ENCODE measurements around the gene KMT5B. TPM values are rescaled to one million over a fixed set of nuclear protein-coding genes. Genes with fewer than 3 reads are reported as not detected.
A peak's percentile ranks its signal among the peaks of the same experiment; 100 is the strongest.

The KMT5B gene
- total RNA-seq, 1 donor from 2014 or later, result 25.0 TPM

DNA sequence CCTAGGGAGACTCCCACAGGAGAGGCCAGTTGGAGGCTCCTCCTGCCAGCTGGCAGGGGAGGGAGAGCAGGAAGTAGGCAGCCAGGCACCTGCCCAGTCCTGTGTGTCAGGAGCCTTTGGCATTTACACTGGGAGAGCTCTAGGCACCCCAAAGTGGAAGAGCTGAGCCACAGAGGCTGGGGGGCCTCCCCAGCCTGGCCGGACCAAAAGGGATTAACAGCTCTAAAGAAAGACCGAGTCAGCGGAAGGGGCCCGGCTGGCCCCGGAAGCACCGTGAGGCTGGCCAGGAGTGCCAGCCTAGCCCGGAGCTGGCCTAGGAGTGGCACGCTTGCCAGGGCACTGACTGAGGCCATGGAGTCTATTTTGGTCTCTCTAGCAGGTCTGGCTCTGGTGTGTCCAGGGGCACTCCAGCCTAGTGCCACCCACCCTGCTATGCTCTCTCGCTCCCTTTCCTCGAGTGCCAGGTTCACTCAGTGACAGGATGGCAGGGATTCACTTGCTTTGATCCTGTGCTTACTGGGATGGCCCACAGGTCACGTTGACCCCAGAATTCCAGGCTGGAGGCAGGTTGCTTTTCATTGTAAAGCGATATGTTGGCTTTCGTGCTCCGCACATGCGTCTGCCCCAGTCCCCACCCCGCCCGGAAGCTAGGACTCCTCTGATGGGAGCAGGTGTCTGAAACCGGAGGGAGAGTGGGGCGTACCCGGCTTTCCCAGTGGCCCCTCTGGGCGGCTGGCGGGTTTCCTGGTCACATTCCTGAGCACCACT is 3.3 kb upstream of the KMT5B start:
- no peak for DNase-seq (ENCODE audit: low read depth in 2 of 2)

DNA sequence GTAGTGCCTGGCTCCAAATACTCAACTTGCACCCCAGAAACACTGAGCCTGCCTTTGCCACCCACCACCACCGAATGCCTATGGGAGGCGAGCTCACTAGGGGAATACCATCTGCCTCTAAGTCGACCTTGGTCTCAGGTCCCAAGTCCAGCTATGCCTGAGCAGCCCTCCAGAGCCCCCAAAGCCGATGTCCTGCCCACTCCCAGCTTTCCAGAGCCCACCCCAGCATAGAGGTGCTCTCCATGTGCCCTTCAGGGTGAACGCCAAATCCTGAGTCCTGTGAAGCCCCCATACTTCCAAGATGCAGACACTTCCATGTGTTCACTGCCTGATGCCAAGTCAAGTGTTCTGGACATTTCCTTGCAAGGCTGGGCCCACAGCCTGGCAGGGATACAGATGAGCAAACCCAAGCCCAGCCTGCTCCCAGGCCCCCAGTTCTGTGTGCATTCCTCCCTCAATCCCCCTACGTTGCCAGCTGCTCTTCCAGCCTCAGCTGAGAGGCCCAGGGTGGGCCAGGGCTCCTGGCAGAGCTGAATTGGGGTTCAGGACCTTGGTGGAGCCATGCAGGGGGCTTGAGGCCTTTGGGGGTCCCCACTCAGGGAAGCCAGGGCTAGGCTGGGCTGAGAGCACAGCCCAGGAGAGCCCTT is 2.6 kb upstream of the KMT5B start:
- no peak for DNase-seq (ENCODE audit: low read depth in 2 of 2)

DNA sequence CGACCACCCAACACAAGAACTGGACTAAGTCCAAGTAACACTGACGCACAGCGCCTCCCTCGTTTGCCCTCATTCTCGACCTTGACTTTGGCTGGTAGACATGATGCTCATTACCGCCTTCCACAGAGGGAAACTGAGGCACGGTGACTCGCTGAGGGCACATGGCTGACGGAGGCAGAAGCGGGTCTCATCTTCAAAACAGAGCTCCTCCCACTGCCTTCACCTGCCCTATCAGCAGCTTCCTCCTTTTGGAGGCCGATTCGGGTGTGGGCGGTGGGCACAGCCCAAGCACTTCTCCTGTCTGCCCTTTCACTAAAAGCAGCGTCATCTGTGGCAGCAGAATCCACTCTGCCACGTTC is 2.0 kb upstream of the KMT5B start:
- DNase-seq (ENCODE audit: low read depth in 2 of 2), result no peak

DNA sequence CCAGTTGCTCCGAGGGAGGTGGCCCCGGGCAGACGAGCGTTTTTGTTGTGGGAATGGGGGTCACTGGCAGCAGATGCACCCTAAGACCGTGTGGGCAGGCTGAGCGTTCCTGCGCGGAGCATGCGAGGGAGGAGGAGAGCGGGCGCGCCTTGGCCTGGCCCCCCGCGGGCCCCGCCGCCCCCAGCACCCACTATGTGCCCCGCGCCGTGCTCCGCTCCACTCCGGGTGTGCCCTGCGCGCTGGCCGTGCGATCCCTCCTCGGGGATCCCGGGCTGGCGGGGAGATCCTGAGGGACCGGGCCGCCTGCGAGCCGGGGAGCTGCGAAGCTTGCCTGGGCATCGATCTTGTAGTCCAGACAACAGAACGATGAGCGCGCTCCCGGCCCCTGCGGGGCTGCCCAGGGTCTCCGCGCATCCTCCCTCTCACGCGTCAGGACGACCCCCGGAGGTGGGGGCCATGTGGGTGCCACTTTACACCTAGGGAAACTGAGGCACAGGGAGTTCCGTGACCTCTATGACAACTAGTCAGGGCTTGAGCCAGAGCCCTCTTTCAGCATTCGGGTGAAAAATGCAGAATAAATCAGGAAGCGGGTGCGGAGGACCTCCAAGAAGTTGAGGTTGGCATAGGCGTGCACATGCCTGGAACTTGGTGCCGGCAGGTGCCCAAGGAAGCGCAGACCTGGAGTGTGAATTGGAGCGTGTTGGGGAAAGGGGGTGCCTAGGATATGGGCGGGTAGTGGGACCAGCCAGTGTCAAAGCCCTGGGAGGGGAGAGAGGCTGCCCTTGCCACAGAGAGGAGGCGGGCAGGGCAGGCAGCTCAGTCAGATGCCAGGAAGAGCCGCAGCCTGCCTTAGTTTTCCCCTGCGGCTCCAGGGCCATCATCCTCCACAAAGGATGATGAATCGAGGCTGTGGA is 1.3 kb upstream of the KMT5B start:
- DNase-seq (ENCODE audit: low read depth in 2 of 2), result no peak

DNA sequence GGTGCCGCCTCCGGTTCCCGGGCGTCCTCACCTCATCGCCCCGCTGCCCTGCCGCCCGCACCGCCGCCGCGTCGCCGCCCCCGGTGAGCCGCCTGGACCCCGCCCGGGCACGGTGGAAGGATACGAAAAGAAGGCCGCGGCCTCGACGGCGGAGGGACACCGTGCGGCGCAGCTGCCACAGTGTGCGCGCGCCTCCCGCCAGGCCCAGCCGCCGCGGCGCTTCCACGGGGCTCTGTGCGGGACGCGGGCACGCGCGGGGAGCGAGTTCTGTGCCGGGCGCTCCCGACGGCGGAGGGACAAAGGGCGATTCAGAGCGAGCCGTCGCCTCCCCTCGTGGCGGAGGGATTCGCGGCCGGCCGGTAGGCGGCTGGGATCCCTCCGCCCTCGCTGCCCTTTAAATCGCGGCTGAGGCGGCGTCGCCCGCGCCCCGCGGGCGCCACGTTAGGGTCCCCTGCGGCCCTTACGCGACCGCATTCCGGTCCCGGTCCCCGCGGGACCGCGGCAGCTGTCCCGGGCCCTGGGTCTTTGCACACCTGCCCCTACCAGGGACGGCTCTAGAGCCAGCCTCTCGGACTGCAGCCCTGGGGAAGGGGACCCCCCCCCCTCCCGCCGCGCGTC is 568 bp upstream of the KMT5B start:
- peak; percentile 98 to 99 for DNase-seq (ENCODE audit: low read depth in 2 of 2)

DNA sequence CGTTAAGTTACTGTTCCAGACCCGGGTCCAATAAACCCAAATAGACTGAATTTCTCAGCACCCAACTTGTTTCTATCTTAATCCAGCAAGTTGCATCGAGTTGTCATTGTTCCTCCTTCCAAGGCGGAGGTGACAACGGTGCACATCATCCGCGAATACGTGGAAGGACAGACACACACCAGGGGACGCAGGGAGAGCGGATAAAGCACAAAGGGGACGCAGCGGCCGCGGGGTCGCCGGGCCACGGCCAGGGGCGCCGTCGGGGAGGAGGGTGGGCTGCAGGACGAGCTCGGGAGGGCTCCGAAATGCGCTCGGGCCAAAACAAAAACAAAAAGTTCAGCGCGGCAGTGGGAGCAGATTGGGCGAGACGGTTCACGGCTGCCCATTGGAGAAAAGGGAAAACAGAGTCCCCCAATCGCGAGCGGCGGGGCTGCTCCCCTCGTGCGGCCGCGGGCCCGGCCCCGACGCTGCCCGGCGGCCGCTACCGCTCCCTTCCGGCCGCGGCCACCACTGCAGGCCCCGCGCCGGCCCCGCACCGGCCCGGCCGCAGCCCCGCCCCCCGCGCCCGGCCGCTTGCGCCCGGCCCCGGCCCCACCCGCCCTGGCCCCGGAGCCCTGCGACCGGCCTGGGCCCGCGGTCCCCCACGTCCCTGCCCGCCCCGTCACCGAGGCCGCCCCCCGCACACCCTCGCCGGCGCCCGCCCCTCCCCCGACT is 518 bp downstream of the KMT5B start:
- DNase-seq (ENCODE audit: low read depth in 2 of 2), result peak; percentile 82 to 85

DNA sequence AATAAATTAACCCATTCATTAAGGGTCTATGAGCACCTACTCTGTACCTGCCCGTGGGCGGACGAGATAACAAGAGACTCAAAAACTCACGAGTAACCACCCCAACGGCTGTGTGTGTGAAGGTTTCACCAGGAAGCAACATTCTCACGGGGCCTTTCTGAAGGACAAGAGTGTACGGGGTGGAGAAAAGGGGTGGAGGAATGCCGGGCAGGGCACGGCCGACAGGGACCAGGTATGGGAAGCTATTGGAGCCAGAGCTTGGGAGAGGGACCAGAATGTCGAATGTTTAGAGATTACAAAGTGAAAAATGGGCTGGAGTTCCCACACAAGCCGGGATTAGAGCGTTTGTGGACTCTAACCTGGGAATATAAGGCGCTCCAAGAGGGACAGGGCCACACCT is 1.6 kb downstream of the KMT5B start:
- DNase-seq (ENCODE audit: low read depth in 2 of 2), result no peak

DNA sequence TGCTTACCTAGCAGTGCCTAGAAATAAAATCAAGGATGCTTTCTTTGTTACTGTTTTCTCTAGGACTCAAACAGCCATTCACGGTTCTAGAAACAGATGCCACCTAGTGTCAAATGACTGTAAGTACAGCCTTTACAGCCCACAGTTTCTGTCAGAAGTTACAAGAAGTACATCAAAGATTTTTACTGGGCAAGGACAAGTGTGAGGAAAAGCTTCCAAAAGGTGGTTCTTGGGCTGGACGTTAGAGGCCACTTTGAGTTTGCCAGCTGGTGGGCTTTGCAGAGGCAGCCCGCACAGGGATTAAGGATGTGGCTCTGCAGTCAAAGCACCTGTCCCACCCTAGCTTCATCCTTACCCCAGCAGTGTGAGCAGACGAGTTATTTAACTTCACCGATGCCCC is 6.9 kb downstream of the KMT5B start:
- DNase-seq (ENCODE audit: low read depth in 2 of 2), result peak; percentile 71 to 72

DNA sequence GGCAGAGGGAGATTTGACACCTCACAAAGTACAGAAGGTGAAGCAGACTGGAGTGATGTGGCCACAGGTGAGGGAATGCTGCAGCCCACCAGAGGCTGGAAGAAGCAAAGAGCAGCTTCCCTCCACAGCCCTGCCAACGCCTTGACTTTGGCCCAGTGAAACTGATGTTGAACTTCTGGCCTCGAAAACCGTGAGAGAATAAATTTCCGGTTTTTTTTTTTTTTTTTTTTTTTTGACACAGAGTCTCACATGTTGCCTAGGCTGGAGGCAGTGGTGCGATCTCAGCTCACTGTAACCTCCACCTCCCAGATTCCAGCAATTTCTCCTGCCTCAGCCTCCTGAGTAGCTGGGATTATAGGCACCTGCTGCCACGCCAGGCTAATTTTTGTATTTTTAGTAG is 8.7 kb downstream of the KMT5B start:
- no peak for DNase-seq (ENCODE audit: low read depth in 2 of 2)

DNA sequence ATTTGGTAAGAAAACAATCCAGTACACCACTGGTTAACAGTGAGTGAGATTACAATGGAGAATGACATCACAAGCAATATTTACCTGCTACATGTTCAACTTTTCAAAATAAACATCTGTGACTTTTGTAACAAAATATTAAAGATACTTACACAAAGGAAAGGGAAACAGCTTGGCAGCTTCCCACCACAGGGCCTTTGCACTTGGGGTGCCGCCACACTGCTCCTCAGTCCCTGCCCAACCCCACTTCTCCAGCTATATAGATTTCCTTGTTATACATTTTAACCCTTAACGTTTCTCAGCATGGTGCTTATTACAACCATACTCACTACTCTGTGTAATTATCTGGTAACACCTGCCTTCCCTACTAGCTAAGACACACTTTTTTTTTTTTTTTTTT is 10.9 kb downstream of the KMT5B start:
- no peak for DNase-seq (ENCODE audit: low read depth in 2 of 2)

DNA sequence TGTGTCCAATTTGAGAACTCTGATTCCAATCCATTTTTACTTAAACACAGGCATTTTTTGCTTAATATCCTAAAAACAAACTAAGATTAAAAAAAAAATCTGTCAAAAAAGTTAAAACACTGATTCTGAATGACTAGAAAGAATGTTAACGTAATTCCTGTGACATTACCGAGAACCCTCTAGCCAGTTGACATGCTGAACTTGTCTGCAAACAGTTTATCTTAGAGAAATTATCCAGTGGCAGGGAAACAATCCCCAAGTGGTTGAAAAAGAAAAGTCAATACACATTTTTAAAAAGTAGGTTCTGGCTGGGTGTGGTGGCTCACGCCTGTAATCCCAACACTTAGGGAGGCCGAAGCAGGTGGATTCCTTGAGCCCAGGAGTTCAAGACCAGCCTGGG is 11.6 kb downstream of the KMT5B start:
- no peak for DNase-seq (ENCODE audit: low read depth in 2 of 2)

DNA sequence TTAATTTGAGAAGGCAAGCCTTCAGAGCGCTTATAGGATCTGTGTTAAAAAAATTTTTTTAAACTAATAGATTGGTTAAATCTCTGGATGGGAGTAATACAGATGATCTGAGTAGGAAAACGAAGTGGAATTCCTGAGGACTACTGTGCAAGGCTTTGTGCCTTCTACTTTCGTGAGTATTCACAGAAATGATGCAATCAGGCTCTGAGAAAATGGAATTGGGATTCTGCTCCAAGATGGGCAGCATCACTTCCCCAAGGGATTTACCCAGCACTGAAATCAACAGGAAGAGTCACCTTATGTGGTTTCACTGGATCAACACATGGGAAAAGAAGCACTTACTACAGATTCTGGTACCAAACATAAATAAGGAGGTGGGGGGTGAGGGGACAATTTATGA is 12.5 kb downstream of the KMT5B start:
- peak in 1 of 2 donors; percentile 29 for DNase-seq (ENCODE audit: low read depth in 2 of 2)

DNA sequence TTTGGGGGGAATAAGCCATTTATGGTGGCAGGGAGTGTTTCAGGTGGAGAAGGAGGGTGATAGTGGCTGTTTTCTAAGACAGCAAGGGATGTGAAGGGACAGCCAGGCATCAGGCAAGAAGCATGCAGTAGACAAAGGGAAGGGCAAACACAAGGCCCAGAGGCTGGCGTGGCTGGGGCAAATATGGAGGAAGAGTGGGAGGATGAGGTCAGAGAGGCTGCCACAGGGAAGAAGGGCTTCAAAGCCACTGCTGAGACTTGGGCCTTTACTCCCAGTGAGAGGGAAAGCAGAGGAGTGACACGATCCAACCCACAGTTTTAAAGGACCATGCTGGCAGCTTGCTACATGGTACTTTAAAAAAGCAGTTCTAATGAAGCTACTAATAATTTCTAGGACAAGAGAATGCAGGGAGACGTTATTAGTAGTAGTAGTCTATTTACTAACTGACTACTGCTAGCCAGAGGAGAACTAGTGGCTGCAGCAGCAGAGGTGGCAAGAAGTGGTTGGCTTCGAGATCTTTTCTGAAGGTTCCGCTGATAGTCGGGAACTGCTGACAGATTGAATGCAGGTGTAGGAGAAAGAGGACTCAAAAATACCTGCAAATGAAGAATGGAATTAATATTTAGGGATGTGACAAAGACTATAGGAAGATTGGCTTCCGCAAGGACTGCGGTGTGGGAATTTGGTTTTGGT is 13.7 kb downstream of the KMT5B start:
- no peak for DNase-seq (ENCODE audit: low read depth in 2 of 2)

DNA sequence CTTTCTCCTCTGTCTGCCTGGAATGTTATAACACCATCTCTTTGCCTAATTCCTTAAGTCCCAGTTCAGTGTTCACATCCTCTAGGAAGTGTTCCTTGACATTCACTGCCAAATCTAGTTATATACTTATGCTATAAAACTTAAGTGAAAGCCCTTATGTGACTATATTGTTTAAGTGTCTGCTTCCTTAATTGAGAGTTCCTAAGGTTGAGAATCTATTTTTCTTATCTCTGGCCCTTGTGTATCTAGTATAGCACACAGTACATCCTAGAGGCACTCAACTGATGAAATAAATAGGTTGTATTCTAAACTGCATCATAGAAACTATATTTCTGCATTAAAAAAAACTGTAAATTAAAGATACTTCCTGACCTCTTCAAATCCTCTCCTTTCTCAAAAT is 16.9 kb downstream of the KMT5B start:
- DNase-seq (ENCODE audit: low read depth in 2 of 2), result no peak

DNA sequence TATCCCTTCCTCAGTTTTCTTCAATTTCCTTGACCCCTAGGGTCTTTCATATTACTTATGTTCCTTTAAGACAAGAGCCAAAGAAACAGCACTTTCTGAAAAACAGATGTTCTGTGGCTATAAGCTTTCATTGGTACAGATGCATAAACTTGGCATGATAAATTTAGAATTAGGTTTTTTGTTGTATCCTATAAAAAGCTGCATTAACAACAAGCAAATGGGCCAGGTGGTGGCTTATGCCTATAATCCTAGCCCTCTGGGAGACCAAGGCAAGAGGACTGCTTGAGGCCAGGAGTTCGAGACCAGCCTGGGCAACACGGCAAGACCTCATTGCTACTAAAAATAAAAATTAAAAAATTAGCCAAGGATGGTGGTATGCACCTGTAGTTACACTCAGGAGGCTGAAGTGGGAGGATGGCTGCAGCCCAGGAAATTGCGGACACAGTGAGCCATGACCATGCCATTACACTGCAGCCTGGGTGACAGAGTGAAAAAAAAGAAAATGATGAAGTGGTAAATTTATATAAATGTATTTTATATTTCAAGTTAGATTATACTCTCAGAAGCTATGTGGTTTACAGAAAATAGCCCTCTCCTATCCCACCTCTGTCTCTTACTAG is 18.3 kb downstream of the KMT5B start:
- DNase-seq (ENCODE audit: low read depth in 2 of 2), result no peak

DNA sequence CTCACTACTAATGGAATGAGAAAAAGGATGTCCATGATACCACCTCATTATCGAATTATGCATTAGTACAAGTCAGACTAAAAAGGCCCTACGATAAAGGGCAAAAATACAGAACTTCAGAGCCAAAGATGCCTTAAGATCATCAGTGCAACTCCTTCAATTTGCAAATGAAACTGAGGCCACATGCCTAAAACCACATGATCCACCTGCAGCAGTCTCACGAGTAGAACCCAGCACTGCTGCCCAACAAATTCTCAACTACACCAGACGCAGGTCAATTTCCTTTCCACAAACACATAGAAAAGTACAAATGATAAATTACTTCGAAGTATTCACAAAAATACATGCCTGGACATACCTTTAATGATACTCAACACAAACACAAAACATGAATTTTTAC is 20.1 kb downstream of the KMT5B start:
- DNase-seq (ENCODE audit: low read depth in 2 of 2), result no peak

DNA sequence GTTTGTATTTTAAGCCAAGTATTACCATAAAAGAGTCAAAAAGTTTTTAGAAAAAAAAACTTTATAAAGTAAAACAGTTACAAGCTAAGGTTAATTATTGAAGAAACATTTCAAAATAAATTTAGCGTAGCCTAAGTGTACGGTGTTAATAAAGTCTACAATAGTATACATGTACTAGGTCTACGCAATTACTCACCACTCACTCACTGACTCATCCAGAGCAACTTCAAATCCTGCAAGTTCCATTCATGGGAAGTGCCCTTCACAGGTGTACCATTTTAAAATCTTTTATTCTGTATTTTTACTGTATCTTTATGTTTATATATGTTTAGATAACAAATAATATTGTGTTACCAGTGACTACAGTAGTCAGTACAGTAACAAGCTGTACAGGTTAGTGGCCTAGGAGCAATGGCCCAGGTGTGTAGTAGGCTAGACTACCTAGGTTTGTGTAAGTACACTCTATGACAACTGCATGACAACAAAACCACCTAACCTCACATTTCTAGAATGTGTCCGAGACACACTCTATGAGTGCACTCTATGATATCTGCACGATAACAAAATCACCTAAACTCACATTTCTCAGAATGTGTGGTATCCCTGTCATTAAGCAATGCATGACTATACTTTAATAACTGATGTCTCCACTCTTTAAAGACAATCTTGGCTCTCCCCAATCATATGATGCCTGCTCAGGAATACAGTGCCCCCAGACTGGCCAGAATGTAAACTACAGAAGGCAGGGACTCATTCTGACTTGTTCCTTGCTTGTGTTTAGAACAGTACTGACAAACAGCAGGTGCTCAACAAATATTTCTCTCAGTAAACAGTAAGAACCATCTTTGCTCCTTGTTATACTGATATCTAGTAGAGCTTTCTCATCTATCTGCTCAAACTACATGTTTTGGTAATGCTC is 21.2 kb downstream of the KMT5B start:
- DNase-seq (ENCODE audit: low read depth in 2 of 2), result no peak

DNA sequence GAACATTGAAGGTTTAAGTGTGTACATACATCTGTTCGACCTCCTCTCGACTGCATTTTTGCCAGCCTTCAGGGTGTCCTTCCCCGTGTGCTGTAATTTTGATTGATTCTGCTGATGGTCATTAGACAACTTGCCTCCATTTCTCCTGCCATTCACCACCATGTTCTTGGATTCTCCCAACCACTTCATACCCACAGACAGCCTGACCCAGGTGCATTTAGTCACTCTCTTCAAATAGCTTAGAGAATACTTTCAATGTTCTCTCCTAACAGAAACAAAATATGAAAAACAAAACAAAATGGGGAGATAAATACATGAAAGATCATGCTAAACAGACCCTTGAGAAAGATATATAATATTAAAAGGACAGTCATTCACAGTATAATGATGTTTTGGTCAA is 23.2 kb downstream of the KMT5B start:
- no peak for DNase-seq (ENCODE audit: low read depth in 2 of 2)

DNA sequence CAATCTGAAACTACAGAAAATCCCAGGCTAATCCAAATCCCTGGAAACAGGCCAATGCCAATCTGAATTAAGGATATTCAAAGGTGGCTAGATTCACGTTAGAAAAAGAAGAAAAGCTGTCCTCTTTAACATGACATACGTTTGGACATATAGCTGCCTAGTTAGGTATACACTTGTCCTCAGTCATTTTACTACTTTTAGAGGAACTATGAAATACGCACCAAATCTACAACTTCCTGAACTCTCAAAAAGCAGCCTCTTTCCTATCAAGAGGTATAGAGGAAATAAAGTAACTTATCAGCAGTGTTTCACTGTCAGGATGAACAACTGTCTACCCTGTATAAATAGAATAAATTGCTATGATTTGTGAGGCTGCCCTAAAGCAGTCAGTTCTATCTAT is 24.0 kb downstream of the KMT5B start:
- DNase-seq (ENCODE audit: low read depth in 2 of 2), result no peak
